Cardiac muscle cell (in vitro differentiated cells and primary cell): ENCODE measurements around the gene PDZK1. TPM values are rescaled to one million over a fixed set of nuclear protein-coding genes. Genes with fewer than 3 reads are reported as not detected.
"Not testable (repeated sequence)": the region's sequence is repeated elsewhere in the genome, so short reads cannot be mapped to it uniquely, and the experiment has no call there.

Source experiments
- DNase-seq, 2 donors: peaks; one replicate each; pipeline versions ENCODE4 v3.0.0 to v3.0.0-alpha.2; 2010 to 2017; ENCODE audit warnings: low read depth in 1 of 2, low spot score in 1 of 2
- H3K27ac ChIP-seq: fragments of 200-600 bp; sonication (generic); 2 replicates; pipeline ENCODE4 v1.5.1; 2016
- H3K27me3 ChIP-seq: fragments of 200-600 bp; sonication (generic); 2 replicates; pipeline ENCODE4 v1.6.0; 2016; ENCODE audit warnings: control low read depth
- H3K36me3 ChIP-seq: fragments of 200-600 bp; sonication (generic); 2 replicates; pipeline ENCODE4 v1.5.1; 2016; ENCODE audit warnings: control low read depth
- H3K4me1 ChIP-seq: fragments of 200-600 bp; sonication (generic); 2 replicates; pipeline ENCODE4 v1.8.1; 2017; ENCODE audit warnings: low read depth, mild to moderate bottlenecking, mixed run types
- H3K4me3 ChIP-seq: fragments of 200-600 bp; sonication (generic); 2 replicates; pipeline ENCODE4 v1.5.1; 2016; ENCODE audit warnings: mild to moderate bottlenecking
- H3K9me3 ChIP-seq: fragments of 200-600 bp; sonication (generic); 2 replicates; pipeline ENCODE4 v1.5.1; 2017; ENCODE audit warnings: low read depth, mild to moderate bottlenecking, control low read depth
- polyA plus RNA-seq: library from polyadenylated mRNA; unstranded; fragments of >200 nt; fragmentation: Nextera tagmentation; extraction: Ambion mirVana; gene quantifications from 2 replicates; pipeline ENCODE4 v1.2.1, GENCODE V29; 2016
- total RNA-seq: library from RNA; depleted of rRNA; stranded (reverse); fragments of >200 nt; gene quantifications from 2 replicates; pipeline ENCODE4 v1.2.3, GENCODE V29; 2016
- TF ChIP-seq, protein P1 (sequence below): IDR thresholded peaks from 2 replicates; pipeline ENCODE4 v1.5.1; 2012; ENCODE audit warnings: low read depth, mild to moderate bottlenecking, low read length

The PDZK1 gene
- total and polyA plus RNA-seq, 2 experiments from 2014 or later, result 0.18 to 0.77 TPM

DNA sequence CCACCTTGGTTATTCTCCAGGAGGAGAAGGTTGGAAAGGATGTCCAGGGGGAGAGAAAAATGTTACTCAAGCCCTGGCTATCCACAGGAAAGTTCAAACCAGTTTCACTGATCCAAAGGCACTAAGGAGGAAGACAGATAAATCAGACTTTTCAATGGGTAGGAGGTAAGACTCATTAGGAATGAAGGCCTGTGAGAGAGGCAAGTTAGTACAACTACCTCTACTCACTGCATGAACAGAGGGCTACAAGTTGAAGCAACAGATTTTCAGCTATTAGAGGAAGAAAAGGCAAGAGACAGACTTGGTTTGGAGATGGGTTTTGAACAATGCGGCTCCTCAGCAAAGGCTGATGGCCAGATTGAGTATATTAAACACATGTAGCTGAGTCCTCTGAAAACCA is 29.0 kb upstream of the PDZK1 start:
- H3K9me3 ChIP-seq, result no peaks in the 10 kb centered on the region
- no peaks in the 10 kb centered on the region for H3K27me3 ChIP-seq
- H3K27ac ChIP-seq, result no peak overlapping the region
- DNase-seq, result no peak
- peaks cover 3% of the 10 kb centered on the region for H3K36me3 ChIP-seq
- H3K4me3 ChIP-seq, result no peak overlapping the region
- TF ChIP-seq, protein P1, sequence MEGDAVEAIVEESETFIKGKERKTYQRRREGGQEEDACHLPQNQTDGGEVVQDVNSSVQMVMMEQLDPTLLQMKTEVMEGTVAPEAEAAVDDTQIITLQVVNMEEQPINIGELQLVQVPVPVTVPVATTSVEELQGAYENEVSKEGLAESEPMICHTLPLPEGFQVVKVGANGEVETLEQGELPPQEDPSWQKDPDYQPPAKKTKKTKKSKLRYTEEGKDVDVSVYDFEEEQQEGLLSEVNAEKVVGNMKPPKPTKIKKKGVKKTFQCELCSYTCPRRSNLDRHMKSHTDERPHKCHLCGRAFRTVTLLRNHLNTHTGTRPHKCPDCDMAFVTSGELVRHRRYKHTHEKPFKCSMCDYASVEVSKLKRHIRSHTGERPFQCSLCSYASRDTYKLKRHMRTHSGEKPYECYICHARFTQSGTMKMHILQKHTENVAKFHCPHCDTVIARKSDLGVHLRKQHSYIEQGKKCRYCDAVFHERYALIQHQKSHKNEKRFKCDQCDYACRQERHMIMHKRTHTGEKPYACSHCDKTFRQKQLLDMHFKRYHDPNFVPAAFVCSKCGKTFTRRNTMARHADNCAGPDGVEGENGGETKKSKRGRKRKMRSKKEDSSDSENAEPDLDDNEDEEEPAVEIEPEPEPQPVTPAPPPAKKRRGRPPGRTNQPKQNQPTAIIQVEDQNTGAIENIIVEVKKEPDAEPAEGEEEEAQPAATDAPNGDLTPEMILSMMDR, result no peak
- H3K4me1 ChIP-seq, result no peaks in the 10 kb centered on the region

DNA sequence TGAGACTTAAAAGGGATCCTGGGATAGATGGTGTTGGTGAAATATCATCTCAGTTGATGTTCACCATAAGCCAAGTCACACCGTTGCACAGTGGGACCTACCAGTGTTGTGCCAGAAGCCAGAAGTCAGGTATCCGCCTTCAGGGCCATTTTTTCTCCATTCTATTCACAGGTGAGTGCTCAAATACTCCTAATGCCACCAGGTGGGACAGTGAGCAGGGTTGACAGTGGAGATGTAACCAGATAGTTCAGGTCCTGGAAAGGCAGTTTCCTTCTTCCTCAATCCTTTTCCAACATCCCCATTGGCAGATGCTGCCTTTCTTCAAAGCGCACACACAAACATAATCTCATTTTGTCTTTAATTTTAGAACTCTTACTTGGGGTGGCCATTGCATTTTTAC is 23.7 kb upstream of the PDZK1 start:
- TF ChIP-seq, protein P1, result no peak

DNA sequence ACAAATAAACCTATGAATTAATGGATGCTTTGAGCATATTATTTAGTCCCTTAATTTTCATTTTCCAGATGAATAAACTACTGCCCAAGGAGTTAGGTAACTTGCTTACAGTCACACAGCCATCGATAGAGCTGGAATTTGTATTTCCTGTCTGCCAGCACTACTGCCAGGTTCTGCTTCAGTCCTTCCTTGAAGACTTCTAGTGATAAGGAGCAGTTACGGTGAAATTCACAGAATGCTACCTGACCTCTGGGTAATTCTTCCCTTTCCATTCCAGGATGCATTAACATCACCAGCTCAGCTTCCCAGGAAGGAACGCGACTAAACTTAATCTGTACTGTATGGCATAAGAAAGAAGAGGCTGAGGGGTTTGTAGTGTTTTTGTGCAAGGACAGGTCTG is 23.3 kb upstream of the PDZK1 start:
- Histone ChIP-seq H3K9me3 (no peaks in the 10 kb centered on the region), H3K27me3 (no peaks in the 10 kb centered on the region), H3K4me1 (no peaks in the 10 kb centered on the region), H3K4me3 (no peak overlapping the region), H3K27ac (no peak overlapping the region), H3K36me3 (no peaks in the 10 kb centered on the region)
- DNase-seq, result no peak
- TF ChIP-seq, protein P1, result no peak

More for the DNA sequence above, 23.7 kb upstream of the PDZK1 start:
- no peak for DNase-seq
- Histone ChIP-seq H3K27me3 (no peaks in the 10 kb centered on the region), H3K9me3 (no peaks in the 10 kb centered on the region), H3K27ac (no peak overlapping the region), H3K4me3 (no peak overlapping the region), H3K4me1 (no peaks in the 10 kb centered on the region), H3K36me3 (no peaks in the 10 kb centered on the region)

DNA sequence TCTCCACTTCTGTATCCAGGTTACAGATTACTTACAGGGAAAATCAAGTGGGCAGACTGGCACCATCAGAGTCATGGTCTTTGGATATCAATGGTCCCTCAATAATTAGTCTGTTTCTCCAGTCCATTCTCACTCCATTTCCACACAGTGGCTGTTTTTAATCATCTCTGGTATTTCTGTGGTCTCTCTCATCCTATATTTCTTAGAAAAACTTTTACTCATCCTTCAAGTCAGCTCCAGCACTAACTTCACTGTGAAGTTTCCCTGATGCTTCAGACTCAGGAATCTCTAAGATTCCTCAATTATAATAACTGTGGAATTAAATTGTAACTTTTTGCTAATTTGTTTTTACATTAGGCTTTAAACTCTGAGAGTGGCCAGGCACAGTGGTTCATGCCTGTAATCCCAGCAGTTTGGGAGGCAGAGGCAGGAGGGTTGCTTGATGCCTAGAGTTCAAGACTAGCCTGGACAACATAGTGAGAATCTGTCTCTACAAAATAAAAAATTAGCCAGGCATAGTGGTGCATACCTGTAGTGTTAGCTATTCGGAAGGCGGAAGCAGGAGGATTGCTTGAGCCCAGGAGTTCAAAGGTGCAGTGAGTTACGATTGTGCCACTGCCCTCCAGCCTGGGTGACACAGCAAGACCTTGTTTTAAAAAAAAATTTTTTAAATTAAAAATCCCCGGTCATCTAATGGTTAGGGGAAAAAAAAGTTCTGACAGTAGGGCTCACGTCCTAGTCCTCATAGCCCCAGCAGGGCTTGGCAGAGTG is 22.7 kb upstream of the PDZK1 start:
- Histone ChIP-seq H3K4me1 (no peaks in the 10 kb centered on the region), H3K27ac (no peak overlapping the region), H3K4me3 (no peak overlapping the region), H3K9me3 (no peaks in the 10 kb centered on the region), H3K36me3 (no peaks in the 10 kb centered on the region), H3K27me3 (no peaks in the 10 kb centered on the region)
- TF ChIP-seq, protein P1, result no peak
- DNase-seq, result no peak

DNA sequence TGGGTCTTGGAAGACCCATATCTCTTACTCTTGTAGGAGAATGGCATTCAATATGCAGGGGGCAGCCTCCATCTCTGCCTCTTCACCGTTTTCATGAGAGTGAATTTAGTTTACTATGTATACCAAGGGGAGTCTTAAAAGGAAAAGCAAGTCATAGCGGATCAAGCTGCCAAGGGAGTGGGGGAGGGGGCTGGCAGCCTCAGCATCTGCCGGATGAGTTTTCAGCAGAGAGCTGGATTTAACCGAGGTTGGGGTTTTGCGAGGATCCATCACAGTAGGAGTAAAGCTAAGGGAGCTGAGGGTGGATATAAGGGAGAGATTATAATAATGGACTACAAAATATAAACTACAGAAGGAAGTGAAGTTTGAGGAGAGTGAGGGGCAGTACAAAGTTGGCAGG is 22.0 kb upstream of the PDZK1 start:
- no peak overlapping the region for H3K4me3 ChIP-seq
- no peak overlapping the region for H3K27ac ChIP-seq
- peak in 1 of 2 donors; percentile 26 for DNase-seq
- H3K4me1 ChIP-seq, result no peaks in the 10 kb centered on the region
- H3K36me3 ChIP-seq, result no peaks in the 10 kb centered on the region
- TF ChIP-seq, protein P1, result no peak
- no peaks in the 10 kb centered on the region for H3K9me3 ChIP-seq
- H3K27me3 ChIP-seq, result no peaks in the 10 kb centered on the region

DNA sequence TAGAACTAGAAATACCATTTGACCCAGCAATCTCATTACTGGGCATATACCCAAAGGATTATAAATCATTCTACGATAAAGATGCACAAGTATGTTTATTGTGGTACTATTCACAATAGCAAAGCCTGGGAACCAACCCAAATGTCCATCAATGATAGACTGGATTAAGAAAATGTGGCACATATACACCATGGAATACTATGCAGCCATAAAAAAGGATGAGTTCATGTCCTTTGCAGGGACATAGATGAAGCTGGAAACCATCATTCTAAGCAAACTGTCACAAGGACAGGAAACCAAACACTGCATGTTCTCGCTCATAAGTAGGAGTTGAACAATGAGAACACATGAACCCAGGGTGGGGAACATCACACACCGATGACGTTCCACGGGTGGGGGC is 19.0 kb upstream of the PDZK1 start:
- H3K4me3 ChIP-seq, H3K9me3 ChIP-seq, H3K27me3 ChIP-seq, H3K27ac ChIP-seq, DNase-seq, H3K36me3 ChIP-seq, H3K4me1 ChIP-seq: not testable (repeated sequence)
